Gastroesophageal sphincter (tissue), 4 donors: ENCODE results near the gene RDH8. TPM values are rescaled to one million over a fixed set of nuclear protein-coding genes. Genes with fewer than 3 reads are reported as not detected.

Source experiments
- ATAC-seq: fragments of 150-250 bp; one replicate; pipeline ENCODE4 v1.9.1; 2016; ENCODE audit warnings: mild to moderate bottlenecking, moderate library complexity
- H3K27ac ChIP-seq, 4 donors: fragments of 200-600 bp; sonication (generic) in 3 of 4; 1 replicate in 3 of 4; 2 replicates in 1 of 4; pipeline ENCODE4 v1.5.1; 2016 to 2019
- H3K27me3 ChIP-seq: fragments of 200-600 bp; sonication (generic); one replicate; pipeline ENCODE4 v1.5.1; 2019
- H3K36me3 ChIP-seq, 2 donors: fragments of 200-600 bp; sonication (generic); one replicate each; pipeline ENCODE4 v1.5.1; 2019; ENCODE audit warnings: control low read depth in 1 of 2
- H3K4me1 ChIP-seq, 3 donors: fragments of 200-600 bp; sonication (generic); 1 replicate in 2 of 3; 2 replicates in 1 of 3; pipeline ENCODE4 v1.5.1; 2016 to 2019; ENCODE audit warnings: control low read depth in 2 of 3
- H3K4me3 ChIP-seq, 2 donors: fragments of 200-600 bp; sonication (generic); one replicate each; pipeline ENCODE4 v1.5.1; 2019; ENCODE audit warnings: mild to moderate bottlenecking in 1 of 2, moderate library complexity in 1 of 2
- H3K9me3 ChIP-seq, 3 donors: fragments of 200-600 bp; sonication (generic); one replicate each; pipeline ENCODE4 v1.5.1; 2017 to 2019; ENCODE audit warnings: control low read depth in 2 of 3
- CTCF ChIP-seq, 4 experiments: fragments of 200-600 bp in 2 of 4; fragments of 450-650 bp in 2 of 4; sonication (generic) in 1 of 4; IDR thresholded peaks; one replicate each; pipeline ENCODE4 v1.5.1; 2017 to 2019; ENCODE audit warnings: antibody characterized with exemption in 4 of 4, mild to moderate bottlenecking in 2 of 4, moderate library complexity in 2 of 4
- EP300 ChIP-seq: sonication (generic); formaldehyde crosslinking; IDR thresholded peaks from one replicate; pipeline ENCODE4 v1.6.1; 2017; ENCODE audit warnings: antibody characterized with exemption, mild to moderate bottlenecking
- POLR2A ChIP-seq, 2 donors: fragments of 450-650 bp; IDR thresholded peaks; one replicate each; pipeline ENCODE4 v1.6.1; 2017; ENCODE audit warnings: antibody characterized with exemption in 2 of 2, mild to moderate bottlenecking in 2 of 2, moderate library complexity in 1 of 2
- POLR2AphosphoS5 ChIP-seq: sonication (generic); formaldehyde crosslinking; IDR thresholded peaks from one replicate; pipeline ENCODE4 v1.6.1; 2017; ENCODE audit warnings: antibody characterized with exemption
- WGBS, 2 donors: methylation state at CpG; one replicate each; pipeline ENCODE4 v1.1.5; 2018; ENCODE audit warnings: low coverage in 1 of 2; 5-methylcytosine and 5-hydroxymethylcytosine counted together
- total RNA-seq, 4 donors: library from RNA; depleted of rRNA; stranded (reverse); fragments of >200 nt; gene quantifications; one replicate each; pipeline ENCODE4 v1.1.0, GENCODE V29; 2016

The RDH8 gene
- total RNA-seq, 4 donors from 2014 or later: not detected

DNA sequence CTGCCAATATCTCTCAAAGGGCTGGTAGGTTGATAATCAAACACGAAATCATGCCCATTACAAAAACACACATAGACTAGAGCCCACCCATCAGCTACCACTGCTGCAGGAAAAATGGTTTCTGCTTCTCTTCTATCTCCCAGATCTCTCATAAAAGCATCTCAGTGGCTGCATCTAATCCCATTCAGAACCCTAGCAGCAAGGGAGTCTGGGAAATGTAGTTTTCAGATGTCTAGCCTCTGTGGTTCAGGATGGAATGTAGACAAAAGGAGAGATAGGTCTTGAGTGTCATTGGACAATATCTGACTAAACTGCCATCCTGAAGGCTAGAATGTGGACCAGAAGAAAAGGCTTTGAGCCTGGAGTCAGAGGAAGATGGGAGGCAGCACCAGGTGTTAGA, 32.1 kb downstream of the RDH8 start:
- H3K4me1 ChIP-seq: no peaks in the 10 kb centered on the region
- TF ChIP-seq POLR2AphosphoS5 (no peak), POLR2A (IDR thresholded peaks at IDR 0.05) (no peak), CTCF (IDR thresholded peaks at IDR 0.05) (no peak), EP300 (no peak)
- ATAC-seq: no peak
- H3K36me3 ChIP-seq: no peaks in the 10 kb centered on the region
- peaks cover 0 to 68% (median 0%) of the 10 kb centered on the region in 3 donors for H3K9me3 ChIP-seq
- H3K4me3 ChIP-seq: no peak overlapping the region
- 40 to 43% methylated on average over 1 of the region's 1 CpG for WGBS, 2 donors
- H3K27me3 ChIP-seq: peaks cover 51% of the 10 kb centered on the region
- no peak overlapping the region for H3K27ac ChIP-seq

GRCh38 chr19:10049626-10050025, 36.3 kb downstream of the RDH8 start:
- 43% methylated on average over 1 of the region's 2 CpGs; no CpG with 5 or more reads in 1 of the 2 donors for WGBS, 2 donors
- Histone ChIP-seq H3K27me3 (peaks cover 49% of the 10 kb centered on the region), H3K36me3 (no peaks in the 10 kb centered on the region), H3K27ac (no peak overlapping the region), H3K9me3 (peaks cover 0 to 26% (median 0%) of the 10 kb centered on the region in 3 donors), H3K4me1 (no peaks in the 10 kb centered on the region), H3K4me3 (no peak overlapping the region)
- ATAC-seq: no peak
- TF ChIP-seq EP300: no peak
- no peak for TF ChIP-seq CTCF (IDR thresholded peaks at IDR 0.05)
- TF ChIP-seq POLR2AphosphoS5: no peak
- no peak for TF ChIP-seq POLR2A (IDR thresholded peaks at IDR 0.05)

- 81 to 100% methylated on average over 4 to 8 of the region's 21 CpGs for WGBS, 2 donors
- no peak overlapping the region for H3K27ac ChIP-seq
- no peak overlapping the region for H3K4me3 ChIP-seq
- no peak for ATAC-seq
- H3K27me3 ChIP-seq: peaks cover 31% of the 10 kb centered on the region
- no peaks in the 10 kb centered on the region for H3K9me3 ChIP-seq
- TF ChIP-seq EP300 (no peak), CTCF (IDR thresholded peaks at IDR 0.05) (no peak), POLR2AphosphoS5 (no peak), POLR2A (IDR thresholded peaks at IDR 0.05) (no peak)
- no peaks in the 10 kb centered on the region for H3K36me3 ChIP-seq
- no peaks in the 10 kb centered on the region for H3K4me1 ChIP-seq
These were observed 39.5 kb downstream of the RDH8 start for GRCh38 chr19:10052602-10053360.

DNA sequence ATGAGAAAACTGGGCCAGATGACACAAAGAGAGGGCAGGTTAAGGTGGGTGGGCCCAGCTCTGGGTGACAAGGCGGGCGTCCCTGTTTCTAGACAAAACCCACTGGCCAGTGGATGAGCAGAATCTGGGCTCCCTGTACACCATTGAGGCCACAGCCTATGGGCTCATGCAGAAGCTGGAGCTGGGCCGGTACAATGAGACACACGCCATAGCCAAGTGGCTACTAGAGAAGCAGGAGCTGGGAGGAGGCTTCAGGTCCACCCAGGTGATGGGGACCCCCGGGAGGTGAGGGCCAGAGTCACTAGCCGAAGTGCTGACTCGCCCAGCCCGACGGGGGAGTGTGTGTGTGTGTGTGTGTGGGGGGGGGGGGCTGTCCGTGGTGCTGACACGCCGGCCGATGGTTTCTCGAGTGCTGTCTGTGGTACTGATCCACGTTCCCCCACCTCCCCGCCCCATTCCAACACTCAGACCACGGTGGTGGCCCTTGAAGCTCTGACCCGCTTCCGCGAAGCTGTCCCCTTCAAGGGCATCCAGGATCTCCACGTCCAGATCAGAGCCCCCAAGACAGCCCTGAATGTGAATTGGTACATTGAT, 48.5 kb downstream of the RDH8 start:
- Histone ChIP-seq H3K27ac (no peak overlapping the region), H3K9me3 (no peaks in the 10 kb centered on the region), H3K4me1 (no peaks in the 10 kb centered on the region), H3K36me3 (no peaks in the 10 kb centered on the region), H3K4me3 (no peak overlapping the region), H3K27me3 (peaks cover 84% of the 10 kb centered on the region)
- TF ChIP-seq POLR2AphosphoS5 (no peak), EP300 (no peak), CTCF (IDR thresholded peaks at IDR 0.05) (no peak), POLR2A (IDR thresholded peaks at IDR 0.05) (no peak)
- WGBS, 2 donors: 60% methylated on average over 3 of the region's 21 CpGs; no CpG with 5 or more reads in 1 of the 2 donors
- no peak for ATAC-seq

- TF ChIP-seq EP300 (no peak), CTCF (IDR thresholded peaks at IDR 0.05) (no peak), POLR2AphosphoS5 (no peak), POLR2A (IDR thresholded peaks at IDR 0.05) (no peak)
- no peak for ATAC-seq
- Histone ChIP-seq H3K4me3 (no peak overlapping the region), H3K27ac (no peak overlapping the region), H3K9me3 (peaks cover 0 to under 1% (median 0%) of the 10 kb centered on the region in 3 donors), H3K27me3 (peaks cover 70% of the 10 kb centered on the region), H3K36me3 (no peaks in the 10 kb centered on the region), H3K4me1 (no peaks in the 10 kb centered on the region)
- 67% methylated on average over 4 of the region's 4 CpGs; no CpG with 5 or more reads in 1 of the 2 donors for WGBS, 2 donors
These were observed 54.9 kb downstream of the RDH8 start for GRCh38 chr19:10068205-10068604.
